Measurements from ENCODE around the gene KRTAP10-9.

Gene KRTAP10-9

GRCh38 chr21:44667612-44668011 is 40.7 kb downstream of the KRTAP10-9 start:
- no peak for DNase-seq

- no peak for DNase-seq
Measured at GRCh38 chr21:44670642-44671432, 43.9 kb downstream of the KRTAP10-9 start.

GRCh38 chr21:44671911-44672310 is 45.0 kb downstream of the KRTAP10-9 start:
- no peak for DNase-seq

GRCh38 chr21:44677881-44678280 is 51.0 kb downstream of the KRTAP10-9 start:
- DNase-seq: no peak

All from NCI-H1930 (cell line).